ENCODE measurements around the gene CAPS.

DNA sequence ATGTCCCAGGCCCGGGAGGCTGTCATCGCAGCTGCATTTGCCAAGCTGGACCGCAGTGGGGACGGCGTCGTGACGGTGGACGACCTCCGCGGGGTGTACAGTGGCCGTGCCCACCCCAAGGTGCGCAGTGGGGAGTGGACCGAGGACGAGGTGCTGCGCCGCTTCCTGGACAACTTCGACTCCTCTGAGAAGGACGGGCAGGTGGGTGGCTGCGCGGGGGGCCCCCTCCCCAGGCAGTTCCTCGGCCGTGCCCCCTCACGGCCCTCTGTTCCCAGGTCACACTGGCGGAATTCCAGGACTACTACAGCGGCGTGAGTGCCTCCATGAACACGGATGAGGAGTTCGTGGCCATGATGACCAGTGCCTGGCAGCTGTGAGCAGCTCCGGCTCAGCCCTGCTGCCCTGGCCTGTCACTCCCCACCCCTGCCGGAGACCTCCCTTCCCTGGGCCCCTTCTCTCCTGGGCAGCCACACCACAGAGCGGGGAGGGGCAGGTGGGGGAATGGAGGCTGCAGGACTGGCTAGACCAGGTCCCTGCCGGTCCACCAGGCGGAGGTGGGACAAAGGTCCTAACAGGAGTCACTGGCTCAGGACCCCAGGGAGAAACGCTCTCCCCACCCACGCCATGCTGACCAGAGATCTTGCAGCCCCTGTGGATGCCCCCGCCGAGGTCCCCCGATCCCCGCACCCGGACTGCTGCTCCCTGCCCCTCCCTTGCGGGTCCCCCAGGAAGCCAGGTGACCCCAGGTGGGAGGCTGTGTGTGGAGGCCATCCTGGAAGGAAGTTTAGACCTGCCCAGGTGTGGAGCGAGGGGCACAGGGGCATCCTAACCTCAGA, 1.1 kb downstream of the CAPS start:
- no peak for TF ChIP-seq CTCF (IDR thresholded peaks at IDR 0.05 in 4 of 5, conservative IDR thresholded peaks at IDR 0.05 in 1 of 5)
- TF ChIP-seq POLR2A (IDR thresholded peaks at IDR 0.05): no peak
